CD14-positive monocyte (primary cell): ENCODE results near the gene PRDM7. TPM values are rescaled to one million over a fixed set of nuclear protein-coding genes. Genes with fewer than 3 reads are reported as not detected.
"Not testable (repeated sequence)": the region's sequence is repeated elsewhere in the genome, so short reads cannot be mapped to it uniquely, and the experiment has no call there.

ENCODE experiments used
- DNase-seq, 3 donors: peaks; one replicate each; pipeline ENCODE4 v3.0.0-alpha.2; 2011 to 2022
- H2AFZ ChIP-seq: 2 replicates; pipeline ENCODE4 v1.6.0; 2012; ENCODE audit warnings: mild to moderate bottlenecking, low read depth, low read length, inconsistent platforms; ENCODE audit not compliant: insufficient read depth, poor library complexity, severe bottlenecking
- H3K27ac ChIP-seq, 2 donors: 1 replicate in 1 of 2; 2 replicates in 1 of 2; pipeline ENCODE4 v1.5.1; 2012 to 2013; ENCODE audit warnings: low read length in 2 of 2, control low read depth in 1 of 2, inconsistent platforms in 1 of 2, low read depth in 1 of 2, mild to moderate bottlenecking in 1 of 2
- H3K27me3 ChIP-seq, 2 donors: one replicate each; pipeline versions ENCODE4 v1.6.0 to v1.6.1; 2011 to 2013; ENCODE audit warnings: low read length in 2 of 2; ENCODE audit not compliant: control insufficient read depth in 2 of 2, insufficient read depth in 2 of 2
- H3K36me3 ChIP-seq, 2 donors: replicated peaks in 1 of 2; 1 replicate in 1 of 2; 2 replicates in 1 of 2; pipeline versions ENCODE4 v1.5.1 to v1.6.1; 2012 to 2013; ENCODE audit warnings: low read length in 2 of 2, control low read depth in 1 of 2, inconsistent platforms in 1 of 2, mild to moderate bottlenecking in 1 of 2; ENCODE audit not compliant: insufficient read depth in 2 of 2, control insufficient read depth in 1 of 2
- H3K4me1 ChIP-seq, 2 donors: 1 replicate in 1 of 2; 2 replicates in 1 of 2; pipeline versions ENCODE4 v1.5.1 to v1.6.1; 2012 to 2013; ENCODE audit warnings: low read length in 2 of 2, control low read depth in 1 of 2, inconsistent platforms in 1 of 2, mild to moderate bottlenecking in 1 of 2, moderate library complexity in 1 of 2; ENCODE audit not compliant: insufficient read depth in 2 of 2, control insufficient read depth in 1 of 2
- H3K4me2 ChIP-seq: replicated peaks from 2 replicates; pipeline ENCODE3; 2012; ENCODE audit warnings: low read length, moderate library complexity, mild to moderate bottlenecking; ENCODE audit not compliant: poor library complexity, severe bottlenecking; ENCODE audit errors: extremely low read depth
- H3K4me3 ChIP-seq, 3 experiments: fragments of 200-600 bp in 1 of 3; sonication (generic) in 1 of 3; replicated peaks in 1 of 3; 1 replicate in 2 of 3; 2 replicates in 1 of 3; pipeline ENCODE4 v1.5.1; 2011 to 2013; ENCODE audit warnings: low read length in 3 of 3, mild to moderate bottlenecking in 3 of 3, control low read depth in 2 of 3, low read depth in 2 of 3, inconsistent platforms in 1 of 3, moderate library complexity in 1 of 3
- H3K79me2 ChIP-seq: 2 replicates; pipeline ENCODE4 v1.6.0; 2012; ENCODE audit warnings: mild to moderate bottlenecking, control low read depth, inconsistent platforms, low read length, moderate library complexity; ENCODE audit not compliant: insufficient read depth
- H3K9ac ChIP-seq: 2 replicates; pipeline ENCODE4 v1.6.0; 2017; ENCODE audit warnings: low read length, mild to moderate bottlenecking; ENCODE audit not compliant: insufficient read depth, poor library complexity, severe bottlenecking
- H3K9me3 ChIP-seq, 2 donors: replicated peaks in 1 of 2; 1 replicate in 1 of 2; 2 replicates in 1 of 2; pipeline versions ENCODE4 v1.5.1 to v1.6.1; 2012 to 2013; ENCODE audit warnings: low read length in 2 of 2, control low read depth in 1 of 2; ENCODE audit not compliant: control insufficient read depth in 1 of 2, insufficient read depth in 1 of 2
- H4K20me1 ChIP-seq: 2 replicates; pipeline ENCODE4 v1.6.0; 2012; ENCODE audit warnings: mild to moderate bottlenecking, low read length, control low read depth, moderate library complexity; ENCODE audit not compliant: insufficient read depth
- H3K27ac Mint-ChIP-seq, 7 donors: one replicate each; pipeline ENCODE4 v1.8.0; 2020; ENCODE audit warnings: mild to moderate bottlenecking in 7 of 7, mixed read lengths in 7 of 7, moderate library complexity in 6 of 7, inconsistent platforms in 2 of 7
- H3K27me3 Mint-ChIP-seq, 3 donors: one replicate each; pipeline ENCODE4 v1.8.0; 2021 to 2022; ENCODE audit warnings: low read depth in 3 of 3, mild to moderate bottlenecking in 3 of 3, mixed read lengths in 3 of 3, moderate library complexity in 3 of 3, inconsistent platforms in 1 of 3
- H3K36me3 Mint-ChIP-seq, 2 donors: one replicate each; pipeline ENCODE4 v1.8.0; 2020; ENCODE audit warnings: mixed read lengths in 2 of 2, inconsistent platforms in 1 of 2, mild to moderate bottlenecking in 1 of 2
- H3K4me1 Mint-ChIP-seq: one replicate; pipeline ENCODE4 v1.8.0; 2020; ENCODE audit warnings: mild to moderate bottlenecking, mixed read lengths
- H3K4me3 Mint-ChIP-seq, 2 donors: one replicate each; pipeline ENCODE4 v1.8.0; 2020; ENCODE audit warnings: mild to moderate bottlenecking in 2 of 2, mixed read lengths in 2 of 2, moderate library complexity in 1 of 2
- H3K9me3 Mint-ChIP-seq, 7 donors: one replicate each; pipeline ENCODE4 v1.8.0; 2020 to 2022; ENCODE audit warnings: mixed read lengths in 7 of 7, mild to moderate bottlenecking in 6 of 7, moderate library complexity in 6 of 7, inconsistent platforms in 2 of 7
- CTCF ChIP-seq: fragments of 200-600 bp; IDR thresholded peaks from one replicate; pipeline ENCODE4 v1.8.0; 2022; ENCODE audit warnings: antibody characterized with exemption, mild to moderate bottlenecking
- WGBS: methylation state at CpG from one replicate; pipeline ENCODE4 v1.1.5; 2013; ENCODE audit warnings: missing lambda C conversion rate; ENCODE audit not compliant: insufficient coverage; 5-methylcytosine and 5-hydroxymethylcytosine counted together
- intact Hi-C, 2 donors: fragments of 100-400 bp; cut with micrococcal nuclease; formaldehyde crosslinking; loops; one replicate each; pipeline versions ENCODE4 v1.15.0 to v1.15.1; 2023
- polyA plus RNA-seq, 3 donors: library from polyadenylated mRNA; depleted of rRNA in 1 of 3; unstranded in 2 of 3; stranded (reverse) in 1 of 3; fragments of 300-500 nt in 2 of 3; fragments of >200 nt in 1 of 3; fragmentation: Illumina TruSeq in 2 of 3; gene quantifications; 1 replicate in 2 of 3; 2 replicates in 1 of 3; pipeline ENCODE4 v1.2.3, GENCODE V29; 2012 to 2021

Gene PRDM7
- polyA plus RNA-seq, 3 donors: not detected

- Histone ChIP-seq H3K27me3 (no peaks in the 10 kb centered on the region), H3K27ac (no peak overlapping the region), H2AFZ (no peak overlapping the region), H4K20me1 (no peaks in the 10 kb centered on the region), H3K4me1 (peaks cover 7 to 8% of the 10 kb centered on the region in 2 donors), H3K79me2 (no peaks in the 10 kb centered on the region), H3K4me2 (no peak overlapping the region), H3K4me3 (no peak overlapping the region), H3K36me3 (no peaks in the 10 kb centered on the region), H3K9me3 (peaks cover 12 to 17% of the 10 kb centered on the region in 2 donors), H3K9ac (no peak overlapping the region)
- no peak for TF ChIP-seq CTCF
- no peak overlapping the region for H3K4me3 Mint-ChIP-seq
- peaks cover 0 to 2% of the 10 kb centered on the region in 2 donors for H3K36me3 Mint-ChIP-seq
- WGBS: no CpG with 5 or more reads among the region's 8 CpGs
- intact Hi-C loops: no loop called here
- peaks cover 26% of the 10 kb centered on the region for H3K4me1 Mint-ChIP-seq
- H3K27ac Mint-ChIP-seq: peak overlapping the region in 1 of 7 donors; percentile 39
- H3K27me3 Mint-ChIP-seq: peaks cover 1 to 9% (median 9%) of the 10 kb centered on the region in 3 donors
- DNase-seq: no peak
- peaks cover 15 to 38% (median 31%) of the 10 kb centered on the region in 7 donors for H3K9me3 Mint-ChIP-seq
These were observed 19.4 kb downstream of the PRDM7 start for GRCh38 chr16:90057738-90058173.

- H3K36me3 ChIP-seq, H3K27me3 Mint-ChIP-seq, intact Hi-C loops, H3K27ac ChIP-seq, H3K36me3 Mint-ChIP-seq, H3K4me3 ChIP-seq, H3K79me2 ChIP-seq, H3K27ac Mint-ChIP-seq, DNase-seq, H3K27me3 ChIP-seq, H3K4me2 ChIP-seq, H3K9ac ChIP-seq, H3K4me3 Mint-ChIP-seq, H2AFZ ChIP-seq, H4K20me1 ChIP-seq, H3K4me1 ChIP-seq: not testable (repeated sequence)
- peaks cover 25% of the 10 kb centered on the region for H3K4me1 Mint-ChIP-seq
- 98% methylated on average over 6 of the region's 15 CpGs for WGBS
- peaks cover 15 to 38% (median 33%) of the 10 kb centered on the region in 7 donors for H3K9me3 Mint-ChIP-seq
- peaks cover 12 to 17% of the 10 kb centered on the region in 2 donors for H3K9me3 ChIP-seq
These were observed 20.6 kb downstream of the PRDM7 start for GRCh38 chr16:90056521-90056920.
